CD4-positive, alpha-beta T cell treated with Interleukin-4 for 1 hour (primary cell): ENCODE results near the gene PLAC1.

Experiments
- DNase-seq, 2 donors: peaks; one replicate each; pipeline ENCODE4 v3.0.0-alpha.2; 2020 to 2022

PLAC1 gene

DNA sequence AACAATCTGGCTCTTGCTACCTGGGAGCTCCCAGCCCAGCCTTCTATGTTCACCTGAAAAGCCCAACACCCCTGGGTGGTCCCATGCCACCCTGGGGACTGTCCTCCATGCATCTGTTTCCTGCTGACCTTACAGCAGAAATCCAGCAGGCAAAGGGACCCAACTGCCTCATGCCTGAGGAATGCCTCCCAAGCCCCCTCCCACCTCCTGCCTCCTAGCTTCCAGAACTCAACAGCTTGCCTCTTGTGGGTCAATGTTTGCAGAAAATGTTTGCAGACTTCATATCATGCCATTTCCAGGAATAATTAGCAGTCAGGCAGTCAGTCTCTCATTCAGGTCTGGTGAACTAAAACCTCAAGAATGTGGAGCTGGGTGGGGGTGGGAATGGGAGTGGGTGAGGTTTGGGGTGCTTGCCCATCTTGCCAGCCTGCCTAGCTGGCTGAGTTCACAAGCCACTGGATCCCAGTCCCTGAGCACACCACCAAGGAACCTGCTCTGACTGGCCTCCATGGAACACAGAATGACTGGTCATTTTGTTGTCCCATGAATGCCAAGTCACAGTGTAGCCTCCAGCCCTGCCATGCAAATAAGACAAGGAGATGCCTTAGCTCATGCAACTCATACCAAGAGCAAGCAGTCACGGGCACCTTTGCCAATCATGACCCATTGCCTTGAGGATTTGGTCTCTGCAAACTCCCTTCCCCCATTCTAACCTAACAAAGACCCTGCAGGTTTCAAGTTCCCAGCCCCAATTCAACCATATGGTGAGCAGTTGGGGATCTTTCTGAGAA, 12.1 kb upstream of the PLAC1 start:
- DNase-seq = no peak

DNA sequence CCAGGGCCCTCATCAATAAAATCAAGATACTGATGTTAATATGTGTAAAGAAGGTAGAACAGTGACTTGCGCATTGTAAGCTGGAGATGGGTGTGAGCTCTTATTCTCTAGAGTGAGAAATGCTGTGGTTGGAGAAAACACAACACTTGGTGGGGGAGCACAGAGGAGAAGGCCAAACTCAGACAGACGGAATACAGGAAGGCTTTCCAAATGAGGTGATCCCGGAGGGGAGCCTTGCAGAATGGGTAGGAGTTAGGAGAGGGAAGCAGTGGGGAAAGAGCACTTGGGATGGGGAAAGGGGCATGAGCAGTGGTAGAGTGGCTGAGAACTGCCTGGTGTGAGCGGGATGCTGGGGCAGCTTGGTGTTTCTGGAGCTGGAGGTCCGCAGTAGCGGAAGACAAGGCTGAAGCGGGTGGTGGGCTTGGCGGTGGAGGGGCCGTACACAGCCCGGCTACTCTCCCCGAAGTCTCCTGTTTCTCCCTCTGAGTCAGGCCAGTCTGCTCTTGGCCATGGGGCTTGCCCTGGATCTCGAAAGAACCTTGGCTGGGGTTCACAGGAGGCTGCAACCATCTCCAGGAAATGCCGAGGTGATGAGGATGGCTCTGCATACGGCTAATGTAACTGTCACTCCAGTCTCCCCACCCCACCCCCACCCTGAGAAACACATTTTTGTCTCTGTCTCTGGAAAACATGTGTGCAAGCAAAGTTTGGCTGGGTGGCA, 11.3 kb upstream of the PLAC1 start:
- no peak for DNase-seq

DNA sequence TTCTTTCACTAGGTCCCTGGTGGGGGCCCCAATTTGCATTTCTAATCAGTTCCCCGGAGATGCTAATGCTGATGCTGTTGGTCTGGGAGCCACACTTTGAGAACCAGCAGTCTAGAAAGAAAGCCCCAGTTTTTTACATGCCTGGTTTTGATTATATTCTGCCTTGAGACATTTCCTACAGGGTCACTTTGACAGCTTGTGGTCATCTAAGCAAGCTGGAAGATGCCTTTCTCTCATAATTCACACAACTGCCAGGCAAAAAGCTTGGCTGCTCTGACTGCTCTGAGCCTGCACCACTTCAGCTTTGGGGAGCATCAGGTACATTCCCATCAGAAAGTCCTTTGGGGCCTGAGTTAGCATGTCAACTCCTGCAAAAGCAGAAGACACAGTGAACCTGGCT, 5.9 kb upstream of the PLAC1 start:
- no peak for DNase-seq

DNA sequence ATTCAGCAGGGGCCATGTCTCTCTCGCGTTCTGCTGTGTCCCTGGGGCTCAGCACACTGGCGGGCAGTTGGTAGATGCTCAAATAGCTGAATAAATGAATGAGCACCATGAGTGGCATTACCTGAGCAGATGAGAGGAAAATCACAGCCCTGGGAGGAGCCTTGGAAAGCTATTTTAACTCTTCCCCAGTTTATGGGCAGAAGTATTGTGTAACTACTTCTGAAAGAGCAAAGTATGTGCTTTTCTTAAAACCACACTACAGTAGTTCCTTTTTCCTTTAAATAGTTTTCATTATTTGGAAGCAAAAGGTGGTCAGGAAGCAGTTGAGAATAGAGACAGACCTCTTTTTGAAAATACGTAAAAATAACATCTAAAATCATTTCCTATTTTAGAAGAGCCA, 3.0 kb upstream of the PLAC1 start:
- no peak for DNase-seq

DNA sequence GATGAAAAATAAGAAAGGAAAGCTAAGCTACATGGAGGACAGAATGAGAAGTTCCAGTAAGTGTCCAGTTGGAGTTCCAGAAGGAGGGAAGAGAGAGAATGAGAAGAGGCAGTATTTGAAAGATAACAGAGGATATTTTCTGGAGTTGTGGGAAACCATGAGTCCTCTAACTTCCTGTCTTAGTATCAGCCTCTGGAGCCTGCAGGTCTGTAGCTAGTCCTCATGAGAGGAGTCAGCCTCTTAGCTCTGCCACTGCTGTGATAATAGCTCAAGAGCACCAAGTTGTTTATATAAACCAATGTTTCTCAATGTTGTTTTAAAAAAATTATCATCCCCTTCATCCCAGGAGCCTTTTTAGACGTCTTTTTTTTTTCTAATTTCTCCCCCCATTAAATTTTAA, 2.4 kb upstream of the PLAC1 start:
- DNase-seq = no peak

DNA sequence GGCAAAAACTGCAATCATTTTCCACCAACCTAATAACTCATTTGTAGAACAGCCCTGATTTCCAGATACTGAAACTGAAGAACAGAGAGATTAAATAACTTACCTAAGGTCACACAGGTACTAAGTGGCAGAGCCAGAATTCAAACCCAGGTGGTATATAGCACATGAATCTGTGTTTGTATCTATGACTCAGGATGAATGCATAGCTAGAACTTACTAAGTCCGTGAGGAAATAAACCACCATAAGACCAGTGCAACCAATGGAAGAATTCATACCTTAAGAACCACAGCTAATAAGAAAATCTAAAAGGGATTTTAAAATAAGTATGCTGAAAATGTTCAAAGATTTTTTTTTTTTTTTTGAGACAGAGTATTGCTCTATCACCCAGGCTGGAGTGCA, 1.5 kb upstream of the PLAC1 start:
- DNase-seq = no peak

DNA sequence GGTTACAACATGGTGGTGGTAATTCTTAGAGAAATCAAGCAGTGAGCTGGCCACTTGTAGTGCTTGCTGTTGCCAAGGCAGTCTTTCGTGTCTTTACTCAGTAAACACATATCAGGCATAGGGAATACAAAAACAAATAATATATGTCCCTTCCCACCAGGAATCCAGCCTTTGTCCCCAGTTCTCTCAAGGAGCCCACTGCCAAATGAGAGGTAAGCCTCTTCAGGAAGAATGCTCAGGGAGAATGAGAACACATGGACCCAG, 421 bp upstream of the PLAC1 start:
- no peak for DNase-seq

DNA sequence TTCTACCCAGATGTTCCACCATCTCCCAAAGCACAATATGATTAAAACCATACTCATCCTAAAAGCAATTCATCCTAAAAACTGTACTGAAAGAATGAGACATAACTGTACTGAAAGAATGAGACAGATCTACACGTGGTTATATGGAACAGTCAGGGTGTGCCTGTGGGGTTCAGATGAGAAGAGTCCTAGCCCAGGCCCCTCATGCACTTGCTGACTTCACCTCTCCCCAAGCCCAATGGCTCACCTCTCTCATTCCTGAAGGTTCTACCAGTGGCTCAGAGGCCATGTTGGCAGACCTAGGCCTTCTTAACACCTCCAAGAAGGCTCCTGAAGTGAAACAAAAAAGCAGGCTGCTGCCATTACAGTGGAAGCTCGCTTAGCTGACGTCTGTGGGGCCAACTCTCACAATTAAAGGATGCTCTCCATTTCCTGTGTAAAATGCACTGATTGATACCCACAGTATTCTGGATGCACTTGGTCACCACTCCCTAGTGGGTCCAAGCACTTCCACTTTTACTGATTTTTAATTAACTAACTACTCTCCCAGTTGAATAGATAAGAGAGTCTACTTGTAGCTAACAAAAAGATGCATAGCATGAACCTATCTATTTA, 3.8 kb downstream of the PLAC1 start:
- no peak for DNase-seq

DNA sequence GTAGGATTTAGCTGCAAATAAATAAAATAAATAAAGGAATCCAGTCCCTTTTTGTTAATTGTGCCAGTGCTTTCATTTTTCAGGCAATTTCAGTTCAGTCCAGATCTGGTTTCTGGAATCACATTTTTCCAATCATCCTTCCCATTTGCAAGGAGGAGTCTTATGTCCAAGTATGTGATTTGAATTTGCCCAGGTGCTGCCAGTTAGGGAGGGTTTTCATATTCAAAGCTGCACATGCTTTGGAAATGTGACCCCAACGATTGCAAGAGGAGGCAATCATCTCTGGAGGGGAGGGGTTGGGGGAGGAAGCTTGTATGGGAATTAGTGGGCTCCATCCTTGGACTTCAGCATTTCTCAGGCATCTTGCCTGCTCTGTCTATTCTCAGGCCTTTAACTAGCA, 4.4 kb downstream of the PLAC1 start:
- no peak for DNase-seq

DNA sequence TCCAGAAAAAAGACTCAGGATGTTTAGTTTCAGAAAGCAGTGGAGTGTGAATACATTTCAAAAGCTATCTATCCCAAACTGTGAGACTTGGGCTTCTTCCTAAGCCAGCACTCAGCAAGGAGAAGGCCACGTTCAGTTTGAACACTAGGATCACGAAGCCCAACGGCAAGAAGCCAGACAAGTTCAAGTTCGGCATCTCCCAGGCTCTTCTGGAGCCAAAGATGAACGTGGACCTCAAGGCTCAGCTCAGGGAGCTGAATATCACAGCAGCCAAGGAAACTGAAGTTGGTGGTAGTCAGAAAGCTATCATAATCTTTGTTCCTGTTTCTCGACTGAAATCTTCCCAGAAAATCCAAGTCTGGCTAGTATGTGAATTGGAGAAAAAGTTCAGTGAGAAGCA, 7.6 kb downstream of the PLAC1 start:
- DNase-seq = no peak

DNA sequence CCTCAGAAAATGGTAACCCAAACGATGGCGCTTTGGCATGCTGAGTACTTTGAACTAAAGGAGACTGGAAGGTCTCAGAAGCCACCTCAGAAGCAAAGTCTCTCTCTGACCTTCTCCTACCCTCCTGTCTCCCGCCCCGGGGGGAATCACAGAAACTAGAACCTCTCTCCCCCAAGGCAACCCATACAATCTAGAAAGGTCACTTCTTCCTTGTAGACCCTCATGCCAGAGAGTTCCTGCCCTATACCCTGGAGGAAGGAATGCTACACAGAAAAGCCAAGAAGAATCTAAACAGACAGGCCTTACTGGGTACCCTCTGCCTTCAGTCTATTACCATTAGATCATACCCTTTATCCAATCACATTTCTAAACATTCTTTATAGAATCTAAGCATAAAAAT, 8.5 kb downstream of the PLAC1 start:
- no peak for DNase-seq

DNA sequence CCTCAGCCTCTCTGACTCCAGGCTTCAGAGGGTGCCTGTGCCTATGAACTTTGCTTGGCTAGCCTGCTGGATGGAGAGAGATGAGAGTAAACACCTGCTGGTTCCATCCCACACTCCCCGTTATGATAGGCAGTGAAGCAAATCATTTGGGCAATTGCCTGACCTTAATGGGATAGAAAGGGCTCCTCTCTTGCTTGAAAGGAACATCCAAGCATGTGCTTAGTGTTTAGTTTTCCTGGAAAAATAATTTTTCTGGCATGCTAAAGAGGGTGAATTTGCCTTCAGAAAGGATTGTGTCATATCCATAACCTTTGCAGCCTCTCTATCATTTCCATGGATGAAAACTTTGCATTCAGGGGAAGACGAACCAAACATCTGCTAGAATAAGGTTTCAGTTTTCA, 10.8 kb downstream of the PLAC1 start:
- DNase-seq = no peak

DNA sequence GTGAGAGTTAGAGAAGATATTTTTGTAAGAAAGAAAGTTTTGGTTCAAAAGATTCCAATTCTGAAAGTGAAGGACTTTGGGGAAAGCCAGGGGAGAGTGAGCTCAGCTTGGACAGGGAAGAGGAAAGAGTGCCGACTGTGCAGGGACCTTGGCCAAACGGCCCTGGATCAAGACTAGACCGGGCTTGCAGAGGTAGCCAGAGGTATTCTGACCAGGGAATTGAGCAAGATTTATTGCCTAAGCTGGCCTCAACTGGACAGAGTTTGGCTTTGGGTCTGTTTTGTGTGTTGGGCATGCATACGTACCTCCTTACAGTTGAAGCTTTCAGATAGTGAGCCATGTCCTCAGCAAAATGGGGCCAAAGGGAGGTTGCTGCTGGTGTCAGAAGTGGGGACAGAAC, 11.6 kb downstream of the PLAC1 start:
- DNase-seq = no peak

DNA sequence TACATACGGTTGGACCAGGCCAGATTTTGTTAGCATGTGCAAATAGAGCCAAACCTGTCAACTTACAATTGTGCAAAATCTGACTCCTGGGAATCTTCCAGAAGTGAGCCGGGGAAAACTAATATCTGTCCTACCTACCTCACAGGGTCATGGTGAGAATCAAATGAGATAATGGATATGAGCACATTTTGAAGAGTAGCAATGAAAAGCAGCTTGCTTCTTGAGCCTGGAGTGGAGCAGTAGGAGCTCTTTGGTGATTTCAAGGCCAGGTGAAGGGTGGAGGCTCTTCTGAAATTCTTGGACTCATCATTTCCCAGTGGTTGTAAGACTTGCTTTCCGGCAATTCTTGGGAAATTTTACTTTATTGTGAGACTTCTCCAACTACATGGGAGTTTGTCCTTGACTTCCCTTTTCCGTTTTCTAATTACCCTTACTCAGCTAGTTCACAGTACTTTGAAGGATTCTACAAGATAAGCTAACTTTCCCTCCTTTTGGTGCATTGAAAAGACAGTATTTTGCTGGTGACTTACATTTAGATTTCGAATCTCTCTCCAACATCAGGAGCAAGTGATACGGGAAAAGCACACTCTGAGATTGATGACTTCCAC, 12.2 kb downstream of the PLAC1 start:
- DNase-seq = no peak

DNA sequence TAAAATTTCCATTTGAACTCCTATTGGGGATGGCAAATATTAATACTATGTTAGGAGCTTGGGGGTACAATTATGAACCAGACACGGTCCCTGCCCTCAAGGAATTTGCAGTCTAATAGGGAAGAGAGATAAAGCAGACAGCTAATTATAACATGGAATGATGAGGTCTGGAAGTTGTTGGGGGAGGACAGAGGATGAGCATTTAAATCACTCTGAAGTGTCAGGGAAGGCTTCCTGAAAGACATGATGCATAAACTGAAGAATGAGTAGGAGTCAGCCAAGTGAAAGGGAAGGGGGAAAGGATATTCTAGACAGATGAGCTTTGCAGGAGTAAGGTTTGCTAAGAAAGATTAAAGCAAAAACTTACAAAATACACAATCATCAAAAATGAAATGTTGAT, 15.9 kb downstream of the PLAC1 start:
- no peak for DNase-seq

DNA sequence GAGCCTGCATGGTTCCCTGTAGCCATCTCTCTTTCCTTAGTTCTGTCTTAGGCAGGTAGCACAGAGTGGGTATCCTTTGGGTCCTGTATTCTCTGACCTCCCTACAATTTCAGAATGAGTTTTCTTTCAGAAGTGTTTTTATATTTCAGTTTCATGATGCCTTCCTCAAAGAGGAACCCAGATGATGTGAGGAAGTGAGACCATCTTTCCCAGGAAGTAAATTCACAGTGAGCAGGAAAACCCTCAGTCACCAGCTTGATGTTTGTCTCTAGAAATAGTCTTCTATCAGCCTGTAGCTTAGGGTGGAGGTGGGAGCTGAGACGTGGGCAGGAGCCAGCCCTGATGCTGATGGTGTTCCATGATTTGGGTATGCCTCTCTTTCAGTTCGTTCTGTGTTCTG, 16.9 kb downstream of the PLAC1 start:
- DNase-seq = no peak

DNA sequence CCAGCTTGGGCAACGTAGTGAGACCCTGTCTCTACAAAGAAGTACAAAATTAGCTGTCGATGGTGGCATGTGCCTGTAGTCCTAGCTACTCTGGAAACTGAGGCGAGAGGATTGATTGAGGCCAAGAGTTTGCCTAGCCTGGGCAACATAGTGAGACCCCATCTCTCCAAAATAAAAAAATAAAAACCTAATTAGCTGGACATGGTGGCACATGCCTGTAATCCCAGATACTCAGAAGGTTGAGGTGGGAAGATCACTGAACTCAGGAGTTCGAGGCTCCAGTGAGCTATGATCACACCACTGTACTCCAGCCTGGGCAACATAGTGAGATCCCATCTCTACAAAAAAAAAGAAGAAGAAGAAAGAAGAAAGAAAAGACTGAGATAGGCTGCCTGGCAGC, 17.4 kb downstream of the PLAC1 start:
- no peak for DNase-seq

DNA sequence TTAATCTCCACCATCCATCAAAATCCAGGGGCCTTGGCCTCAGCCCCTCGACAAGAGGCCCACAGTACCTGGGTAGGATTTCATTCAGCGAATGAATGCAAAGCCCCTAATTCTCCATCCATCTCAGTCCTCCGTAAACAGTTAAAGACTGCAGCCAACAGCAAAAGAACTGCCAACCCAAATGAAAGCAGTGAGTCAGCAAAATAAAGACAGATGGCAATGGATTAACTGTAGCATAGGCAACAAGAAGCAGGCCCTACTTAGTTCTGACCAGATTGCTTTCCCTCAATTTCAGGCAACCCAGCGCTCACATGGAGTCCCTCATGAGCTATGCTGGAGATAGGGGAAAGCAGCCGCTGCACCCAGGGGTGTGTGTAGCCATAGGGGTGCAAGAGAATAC, 21.4 kb downstream of the PLAC1 start:
- DNase-seq = no peak

DNA sequence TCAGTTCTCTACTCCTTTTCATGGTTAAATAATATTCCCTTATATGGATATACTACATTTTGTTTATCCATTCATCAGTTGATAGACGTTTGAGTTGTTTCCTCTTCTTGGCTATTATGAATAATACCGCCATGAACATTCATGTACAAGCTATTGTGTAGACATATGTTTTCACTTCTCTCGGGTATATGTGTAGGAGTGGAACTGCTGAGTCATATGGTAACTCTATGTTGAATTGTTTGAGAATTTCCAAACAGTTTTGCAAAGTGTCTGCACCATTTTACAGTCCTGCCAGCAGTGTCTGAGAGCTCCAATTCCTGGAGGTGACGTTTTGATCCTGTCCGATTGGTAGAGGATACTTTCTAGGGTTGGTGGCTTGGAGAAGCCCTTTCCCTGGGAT, 23.6 kb downstream of the PLAC1 start:
- no peak for DNase-seq

DNA sequence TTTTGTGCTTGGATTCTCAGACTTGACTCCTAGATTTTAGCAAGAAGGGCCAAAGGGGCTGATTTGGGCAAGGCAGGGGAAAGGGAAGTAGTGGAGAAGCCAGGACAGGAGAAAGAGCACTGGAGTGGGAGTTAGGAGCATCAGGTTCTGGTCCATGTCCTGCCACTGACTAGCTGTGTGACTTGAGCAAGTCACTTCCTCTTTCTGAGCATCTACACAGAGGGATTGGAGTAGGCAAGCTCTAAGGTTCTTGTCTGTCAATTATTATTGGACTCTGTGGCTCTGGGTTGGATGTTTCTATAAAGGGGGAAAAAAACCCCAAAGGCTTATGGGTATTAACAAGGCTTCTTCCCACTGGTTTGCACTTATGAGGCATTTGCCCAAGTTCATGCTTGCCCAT, 24.4 kb downstream of the PLAC1 start:
- no peak for DNase-seq

DNA sequence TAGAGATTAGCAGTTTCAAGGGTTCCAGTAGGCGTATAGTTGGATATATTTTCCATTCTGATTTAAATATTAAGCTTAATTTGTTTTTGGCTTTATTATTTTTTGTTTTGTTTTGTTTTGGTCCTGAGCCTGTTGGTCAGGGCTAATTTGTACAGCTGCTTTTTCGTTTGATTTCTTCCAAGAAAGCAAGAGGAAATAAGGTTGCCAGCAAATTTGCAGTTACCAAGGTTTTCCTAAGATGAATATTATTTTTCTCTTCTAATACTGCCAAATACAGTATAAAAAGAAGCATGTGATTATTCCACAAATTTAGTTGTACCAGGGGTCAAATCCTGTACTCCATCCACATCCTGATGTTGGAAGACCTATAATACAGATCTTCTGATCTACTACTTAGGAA, 24.9 kb downstream of the PLAC1 start:
- DNase-seq = no peak

DNA sequence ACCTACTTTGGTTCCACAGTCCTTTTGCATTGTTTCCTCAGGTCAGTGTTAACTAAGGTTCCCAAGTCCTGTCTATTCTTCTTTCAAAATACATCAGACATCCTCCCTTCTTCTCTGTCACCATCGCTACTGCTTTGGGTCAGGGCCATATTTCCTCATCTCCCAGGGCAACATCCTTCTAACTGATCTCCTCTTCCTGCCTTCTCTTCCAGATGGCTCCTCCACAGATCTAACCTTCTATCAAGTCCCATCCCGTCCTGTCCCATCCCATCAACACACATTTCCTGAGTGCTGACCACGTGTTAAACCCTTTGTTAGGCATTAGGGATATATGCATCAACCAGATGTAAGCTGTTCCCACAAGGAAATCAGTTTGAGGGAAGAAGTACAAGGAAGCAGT, 25.9 kb downstream of the PLAC1 start:
- no peak for DNase-seq

DNA sequence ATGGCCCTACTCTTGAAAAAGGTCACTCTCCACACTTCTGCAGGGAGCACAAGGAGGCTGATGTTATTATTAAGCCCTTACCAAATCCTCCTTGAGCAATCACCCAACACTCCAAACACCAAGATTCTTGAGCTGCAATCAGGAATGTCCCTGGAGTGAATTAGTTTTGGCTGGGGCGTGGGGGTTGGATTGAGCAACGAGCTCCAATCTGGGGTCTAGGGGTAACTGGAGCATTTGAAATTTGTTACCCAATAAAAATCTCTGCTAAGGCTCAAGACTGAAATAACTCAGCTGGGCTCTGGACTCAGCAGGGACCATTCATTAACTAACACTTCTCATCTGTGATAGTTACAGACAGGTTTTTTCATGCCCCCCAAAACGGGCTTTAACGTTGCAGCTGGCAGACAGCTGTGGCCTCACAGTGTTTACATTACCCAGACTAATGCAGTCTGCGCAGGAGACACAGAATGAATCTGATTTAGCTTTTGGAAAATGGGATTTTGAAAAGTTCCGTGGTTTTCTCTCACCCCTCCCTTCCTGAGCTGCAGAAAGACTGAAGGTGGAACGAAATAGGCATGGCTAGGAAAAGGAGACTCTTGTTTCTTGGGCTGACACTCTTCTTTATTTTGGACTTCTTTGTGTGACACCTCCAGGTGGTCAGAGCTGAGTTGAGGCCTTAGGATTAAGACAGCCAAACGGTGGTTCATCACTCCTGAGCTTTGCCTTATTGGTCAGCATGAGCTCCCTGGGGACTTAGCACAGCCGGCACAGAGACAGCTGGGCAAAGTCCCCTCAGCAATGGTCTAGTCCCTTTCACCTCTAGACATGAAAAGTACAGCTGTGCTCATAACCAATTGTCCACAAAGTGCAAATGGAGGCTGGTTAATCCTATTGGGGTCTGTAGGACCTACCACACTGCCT, 26.6 kb downstream of the PLAC1 start:
- no peak for DNase-seq
